LHCN-M2 (cell line): ENCODE data around the gene KCNQ1. TPM values are rescaled to one million over a fixed set of nuclear protein-coding genes. Genes with fewer than 3 reads are reported as not detected.

ENCODE experiments used
- DNase-seq: peaks from one replicate; pipeline ENCODE4 v3.0.0-alpha.2; 2012; ENCODE audit warnings: low read depth
- total RNA-seq: library from RNA; depleted of rRNA; stranded (reverse); fragments of >200 nt; gene quantifications from 2 replicates; pipeline ENCODE4 v1.2.3, GENCODE V29; 2014

Gene KCNQ1
- total RNA-seq, 1 experiment from 2014 or later = not detected

GRCh38 chr11:2709429-2709828, 264.6 kb downstream of the KCNQ1 start:
- no peak for DNase-seq

GRCh38 chr11:2711161-2711560, 266.4 kb downstream of the KCNQ1 start:
- no peak for DNase-seq

GRCh38 chr11:2713094-2713493, 268.3 kb downstream of the KCNQ1 start:
- no peak for DNase-seq

- no peak for DNase-seq
Observed at GRCh38 chr11:2713661-2714462, 269.1 kb downstream of the KCNQ1 start.

GRCh38 chr11:2714463-2714800, 269.6 kb downstream of the KCNQ1 start:
- DNase-seq = no peak

GRCh38 chr11:2714871-2715270, 270.1 kb downstream of the KCNQ1 start:
- DNase-seq = no peak

GRCh38 chr11:2715716-2716350, 271.0 kb downstream of the KCNQ1 start:
- no peak for DNase-seq

GRCh38 chr11:2716376-2717095, 271.7 kb downstream of the KCNQ1 start:
- DNase-seq = no peak

- no peak for DNase-seq
Observed at GRCh38 chr11:2717561-2718325, 272.9 kb downstream of the KCNQ1 start.

- DNase-seq = no peak
Observed at GRCh38 chr11:2718817-2719438, 274.1 kb downstream of the KCNQ1 start.

- no peak for DNase-seq
Observed at GRCh38 chr11:2719831-2720590, 275.2 kb downstream of the KCNQ1 start.

- no peak for DNase-seq
Observed at GRCh38 chr11:2721210-2721916, 276.6 kb downstream of the KCNQ1 start.

- DNase-seq = no peak
Observed at GRCh38 chr11:2722955-2723354, 278.1 kb downstream of the KCNQ1 start.

GRCh38 chr11:2724104-2724503, 279.3 kb downstream of the KCNQ1 start:
- no peak for DNase-seq

- DNase-seq = no peak
Observed at GRCh38 chr11:2724653-2725367, 280.0 kb downstream of the KCNQ1 start.

GRCh38 chr11:2725368-2726300, 280.8 kb downstream of the KCNQ1 start:
- DNase-seq = no peak

GRCh38 chr11:2726964-2727363, 282.2 kb downstream of the KCNQ1 start:
- no peak for DNase-seq

GRCh38 chr11:2728128-2728662, 283.4 kb downstream of the KCNQ1 start:
- no peak for DNase-seq
